HG03159 (cell line): Measurements from ENCODE around the gene UCN3.
"Not testable (repeated sequence)": the region's sequence is repeated elsewhere in the genome, so short reads cannot be mapped to it uniquely, and the experiment has no call there.

Experiments
- ATAC-seq: cut with Tn5 transposase; IDR thresholded peaks from one replicate; pipeline ENCODE4 v1.9.1; 2021; ENCODE audit warnings: mild to moderate bottlenecking, moderate library complexity; ENCODE audit not compliant: unreplicated experiment

The UCN3 gene

GRCh38 chr10:5364374-5364773, 392 bp upstream of the UCN3 start:
- no peak for ATAC-seq

- ATAC-seq, result no peak
Measured at GRCh38 chr10:5365928-5366327, 1.2 kb downstream of the UCN3 start.

GRCh38 chr10:5369362-5370158, 4.8 kb downstream of the UCN3 start:
- ATAC-seq, result no peak

GRCh38 chr10:5370493-5371352, 6.0 kb downstream of the UCN3 start:
- ATAC-seq, result no peak

GRCh38 chr10:5373307-5373706, 8.5 kb downstream of the UCN3 start:
- no peak for ATAC-seq

- ATAC-seq, result no peak
Measured at GRCh38 chr10:5373891-5374611, 9.3 kb downstream of the UCN3 start.

GRCh38 chr10:5376450-5376849, 11.7 kb downstream of the UCN3 start:
- ATAC-seq, result no peak

- ATAC-seq, result not testable (repeated sequence)
Measured at GRCh38 chr10:5379202-5379601, 14.4 kb downstream of the UCN3 start.

GRCh38 chr10:5380395-5380794, 15.6 kb downstream of the UCN3 start:
- not testable (repeated sequence) for ATAC-seq

GRCh38 chr10:5381187-5381586, 16.4 kb downstream of the UCN3 start:
- ATAC-seq, result no peak

GRCh38 chr10:5385224-5385623, 20.5 kb downstream of the UCN3 start:
- no peak for ATAC-seq

GRCh38 chr10:5387169-5387568, 22.4 kb downstream of the UCN3 start:
- no peak for ATAC-seq

GRCh38 chr10:5390607-5391205, 25.9 kb downstream of the UCN3 start:
- ATAC-seq, result no peak

- no peak for ATAC-seq
Measured at GRCh38 chr10:5391790-5392189, 27.0 kb downstream of the UCN3 start.

GRCh38 chr10:5393529-5393928, 28.8 kb downstream of the UCN3 start:
- no peak for ATAC-seq

GRCh38 chr10:5395168-5395567, 30.4 kb downstream of the UCN3 start:
- ATAC-seq, result no peak

- ATAC-seq, result no peak
Measured at GRCh38 chr10:5396556-5397300, 32.0 kb downstream of the UCN3 start.

GRCh38 chr10:5399332-5399731, 34.6 kb downstream of the UCN3 start:
- no peak for ATAC-seq

GRCh38 chr10:5400468-5401240, 35.9 kb downstream of the UCN3 start:
- ATAC-seq, result no peak

GRCh38 chr10:5402798-5403197, 38.0 kb downstream of the UCN3 start:
- no peak for ATAC-seq
